MCF 10A (cell line): ENCODE results near the gene IVD. TPM values are rescaled to one million over a fixed set of nuclear protein-coding genes. Genes with fewer than 3 reads are reported as not detected.

Experiments used
- BruUV-seq: library from RNA; stranded (reverse); fragments of 400-500 nt; replicated peaks from 2 replicates; lab custom pipeline; 2021; lab: Mats Ljungman, UMichigan
- CTCF ChIA-PET: fragments of 300-600 bp; sonication (Branson Sonifier 250); formaldehyde crosslinking; extraction: SDS; loops from one replicate; lab custom pipeline; 2021; ENCODE audit warnings: antibody characterized with exemption, inconsistent platforms; lab: Yijun Ruan, JAX
- POLR2A ChIA-PET: fragments of 300-600, 350-650 bp; sonication (Branson Sonifier 250); formaldehyde crosslinking; extraction: SDS; loops from one replicate; lab custom pipeline; 2020; ENCODE audit warnings: antibody characterized with exemption, inconsistent platforms; lab: Yijun Ruan, JAX
- DNase-seq: peaks from one replicate; pipeline ENCODE4 v3.0.0-alpha.2; 2018; ENCODE audit not compliant: unreplicated experiment
- H3K27ac Mint-ChIP-seq: one replicate; pipeline ENCODE4 v1.8.0; 2022; ENCODE audit warnings: mild to moderate bottlenecking, low read depth, mixed read lengths; ENCODE audit not compliant: unreplicated experiment
- H3K27me3 Mint-ChIP-seq: one replicate; pipeline ENCODE4 v1.8.0; 2022; ENCODE audit warnings: mixed read lengths; ENCODE audit not compliant: insufficient read depth, unreplicated experiment
- H3K36me3 Mint-ChIP-seq: one replicate; pipeline ENCODE4 v1.8.0; 2022; ENCODE audit warnings: mild to moderate bottlenecking, moderate library complexity, mixed read lengths; ENCODE audit not compliant: insufficient read depth, unreplicated experiment
- H3K4me1 Mint-ChIP-seq: one replicate; pipeline ENCODE4 v1.8.0; 2022; ENCODE audit warnings: mixed read lengths; ENCODE audit not compliant: insufficient read depth, unreplicated experiment
- H3K4me3 Mint-ChIP-seq: one replicate; pipeline ENCODE4 v1.8.0; 2022; ENCODE audit warnings: mild to moderate bottlenecking, moderate library complexity, mixed read lengths; ENCODE audit not compliant: unreplicated experiment
- H3K9me3 Mint-ChIP-seq: one replicate; pipeline ENCODE4 v1.8.0; 2022; ENCODE audit warnings: mixed read lengths; ENCODE audit not compliant: unreplicated experiment
- intact Hi-C: fragments of 100-400 bp; cut with micrococcal nuclease; formaldehyde crosslinking; loops from 2 replicates; pipeline ENCODE4 v1.14.1; 2022
- total RNA-seq: library from RNA; stranded (reverse); gene quantifications from 2 replicates; pipeline ENCODE4 v1.2.3, GENCODE V29; 2022
- TF ChIP-seq, protein P1 (sequence below): fragments of 200-600 bp; IDR thresholded peaks from one replicate; pipeline ENCODE4 v1.8.0; 2022; ENCODE audit warnings: antibody characterized with exemption, mild to moderate bottlenecking; ENCODE audit not compliant: unreplicated experiment

The IVD gene
- total RNA-seq, 1 experiment from 2014 or later: 61.6 TPM

DNA sequence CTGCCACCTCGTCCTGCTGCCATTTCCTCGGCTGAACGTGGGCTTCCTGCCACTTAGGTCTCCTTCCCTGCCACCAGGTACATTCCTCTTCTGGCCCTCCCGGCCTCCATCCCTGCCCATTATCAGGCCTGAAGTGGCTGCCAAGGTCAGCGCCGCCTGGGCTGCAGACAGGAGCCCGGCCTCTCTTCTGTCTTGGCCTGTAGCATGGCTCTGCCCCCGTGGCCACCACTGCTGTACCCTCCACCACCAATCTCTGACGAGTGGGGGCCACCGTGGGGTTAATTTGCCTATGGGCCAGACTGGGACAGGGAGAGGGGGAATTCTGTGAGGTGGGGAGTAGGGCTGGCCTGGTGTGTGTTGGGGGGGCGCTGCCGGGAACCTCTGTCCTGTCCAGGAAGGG, 33.1 kb downstream of the IVD start:
- no peak for DNase-seq
- TF ChIP-seq, protein P1, sequence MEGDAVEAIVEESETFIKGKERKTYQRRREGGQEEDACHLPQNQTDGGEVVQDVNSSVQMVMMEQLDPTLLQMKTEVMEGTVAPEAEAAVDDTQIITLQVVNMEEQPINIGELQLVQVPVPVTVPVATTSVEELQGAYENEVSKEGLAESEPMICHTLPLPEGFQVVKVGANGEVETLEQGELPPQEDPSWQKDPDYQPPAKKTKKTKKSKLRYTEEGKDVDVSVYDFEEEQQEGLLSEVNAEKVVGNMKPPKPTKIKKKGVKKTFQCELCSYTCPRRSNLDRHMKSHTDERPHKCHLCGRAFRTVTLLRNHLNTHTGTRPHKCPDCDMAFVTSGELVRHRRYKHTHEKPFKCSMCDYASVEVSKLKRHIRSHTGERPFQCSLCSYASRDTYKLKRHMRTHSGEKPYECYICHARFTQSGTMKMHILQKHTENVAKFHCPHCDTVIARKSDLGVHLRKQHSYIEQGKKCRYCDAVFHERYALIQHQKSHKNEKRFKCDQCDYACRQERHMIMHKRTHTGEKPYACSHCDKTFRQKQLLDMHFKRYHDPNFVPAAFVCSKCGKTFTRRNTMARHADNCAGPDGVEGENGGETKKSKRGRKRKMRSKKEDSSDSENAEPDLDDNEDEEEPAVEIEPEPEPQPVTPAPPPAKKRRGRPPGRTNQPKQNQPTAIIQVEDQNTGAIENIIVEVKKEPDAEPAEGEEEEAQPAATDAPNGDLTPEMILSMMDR: no peak
- ChIA-PET POLR2A (interaction anchor here (0.8 to 2.5 kb wide), 4 partner anchors 17 to 393 kb away, joined by 3 to 10 read pairs (median 6); partner anchors contain the start of genes IVD and KNSTRN), CTCF (no interaction called here)
- peaks cover 19% of the 10 kb centered on the region for H3K4me1 Mint-ChIP-seq
- H3K36me3 Mint-ChIP-seq: no peaks in the 10 kb centered on the region
- H3K9me3 Mint-ChIP-seq: no peaks in the 10 kb centered on the region
- peaks cover 22% of the 10 kb centered on the region for H3K27me3 Mint-ChIP-seq
- BruUV-seq: no TSS peak
- intact Hi-C loops: no loop called here
- no peak overlapping the region for H3K27ac Mint-ChIP-seq
- H3K4me3 Mint-ChIP-seq: no peak overlapping the region

DNA sequence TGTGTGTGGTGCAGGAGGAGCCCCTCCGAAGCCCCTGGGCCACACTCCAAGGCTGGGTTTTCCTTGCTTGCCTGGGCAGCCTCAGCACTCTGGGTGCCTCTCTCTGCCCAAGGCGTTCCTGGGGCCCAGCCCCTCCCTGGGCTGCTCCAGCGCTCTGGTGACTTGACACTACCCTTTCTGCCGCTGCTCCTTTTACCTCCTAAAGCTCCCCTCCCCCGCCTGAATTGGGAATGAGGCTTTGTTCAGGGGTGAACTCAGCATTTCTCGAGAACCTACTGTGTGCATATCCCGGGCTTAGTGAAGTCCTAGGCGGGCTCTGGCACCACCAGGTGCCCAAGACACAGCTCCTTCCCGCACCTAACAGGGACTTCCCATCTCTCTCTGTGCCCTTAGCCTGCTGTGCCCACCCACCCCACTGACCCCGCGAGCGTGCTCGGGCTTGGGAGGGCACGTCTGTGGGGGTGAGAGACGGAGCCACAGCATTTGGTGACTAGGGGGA, 33.9 kb downstream of the IVD start:
- Mint-ChIP-seq H3K27ac (peak overlapping the region; percentile 70), H3K36me3 (no peaks in the 10 kb centered on the region), H3K9me3 (no peaks in the 10 kb centered on the region), H3K27me3 (peaks cover 22% of the 10 kb centered on the region), H3K4me3 (peak overlapping the region; percentile 89), H3K4me1 (peaks cover 24% of the 10 kb centered on the region)
- intact Hi-C loops: no loop called here
- TF ChIP-seq, protein P1: no peak
- POLR2A ChIA-PET: interaction anchor here (0.7 to 4.2 kb wide), 10 partner anchors 15 to 394 kb away, joined by 3 to 16 read pairs (median 6); partner anchors contain the start of genes IVD, KNSTRN and RPUSD2
- DNase-seq: peak; percentile 32
- BruUV-seq: no TSS peak
- CTCF ChIA-PET: interaction anchor here (0.6 to 1.4 kb wide), 5 partner anchors 17 to 78 kb away, joined by 3 to 5 read pairs (median 3); no protein-coding TSS in a partner anchor

DNA sequence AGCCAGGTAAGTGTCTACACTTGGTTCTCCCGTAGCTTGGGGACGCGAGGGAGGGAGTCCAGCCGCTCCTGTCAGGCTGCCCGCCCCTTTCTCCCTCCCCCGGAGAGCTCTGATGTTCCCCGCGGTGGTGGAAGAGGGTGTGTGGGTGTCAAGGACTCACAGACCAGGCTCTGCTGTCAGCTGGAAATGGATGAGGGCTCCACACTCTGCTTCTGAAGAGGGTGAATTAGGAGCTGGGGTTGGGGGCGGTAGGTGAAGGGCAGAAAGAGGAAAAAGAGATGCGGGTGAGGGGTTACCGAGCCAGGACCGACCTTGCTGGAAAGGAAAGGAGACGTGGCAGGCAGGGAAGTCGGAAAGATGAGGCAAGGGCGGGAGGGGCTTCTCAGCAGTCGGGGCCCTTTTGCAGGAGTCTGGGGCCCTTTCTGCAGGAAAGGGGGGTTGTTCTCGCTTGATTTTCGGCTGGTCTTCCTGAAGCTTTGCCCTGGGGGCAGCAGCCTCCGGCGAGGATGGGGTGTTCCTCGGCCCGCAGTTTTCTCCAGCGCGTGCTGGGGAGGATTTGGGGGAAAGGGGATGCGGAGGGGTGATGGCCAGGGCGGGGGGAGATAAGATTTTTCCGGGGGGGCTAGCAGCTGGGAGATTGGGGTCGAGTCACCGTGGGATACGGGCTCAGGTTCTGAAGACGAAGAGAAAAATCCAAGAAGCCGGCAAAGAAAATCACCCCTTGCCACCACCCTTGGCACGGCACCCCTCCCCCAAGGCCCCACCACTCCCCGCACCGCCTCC, 34.6 kb downstream of the IVD start:
- peaks cover 15% of the 10 kb centered on the region for H3K27me3 Mint-ChIP-seq
- ChIA-PET CTCF (interaction anchor here (0.6 to 1.4 kb wide), 8 partner anchors 17 to 361 kb away, joined by 3 to 5 read pairs (median 4); no protein-coding TSS in a partner anchor), POLR2A (interaction anchor here (0.7 to 4.2 kb wide), 12 partner anchors 10 to 366 kb away, joined by 3 to 16 read pairs (median 6); partner anchors contain the start of genes IVD, KNSTRN and RPUSD2)
- no TSS peak for BruUV-seq
- DNase-seq: peak; percentile 47
- intact Hi-C loops: loop anchor here (2.0 to 10.0 kb wide), 2 partner anchors 67 to 125 kb away; partner anchors contain the start of genes CCDC32 and RPUSD2
- peak overlapping the region; percentile 70 for H3K27ac Mint-ChIP-seq
- H3K9me3 Mint-ChIP-seq: no peaks in the 10 kb centered on the region
- no peaks in the 10 kb centered on the region for H3K36me3 Mint-ChIP-seq
- H3K4me1 Mint-ChIP-seq: peaks cover 30% of the 10 kb centered on the region
- peak overlapping the region; percentile 89 for H3K4me3 Mint-ChIP-seq
- TF ChIP-seq, protein P1: no peak
